ENCODE data around the gene PCGF5. TPM values are rescaled to one million over a fixed set of nuclear protein-coding genes. Genes with fewer than 3 reads are reported as not detected.

The PCGF5 gene
- total and polyA plus RNA-seq, 2 of the 8 experiments (the other 6 are each of a cell fraction or from before 2014, with no cell fraction given), result 5.8 to 8.4 TPM

- TF ChIP-seq MAX (IDR thresholded peaks at IDR 0.05) (no peak), SUZ12 (IDR thresholded peaks at IDR 0.05; ENCODE audit: low read length) (no peak)
These were observed 9.2 kb downstream of the PCGF5 start (continued) for GRCh38 chr10:91229683-91230082.
